Body of pancreas (tissue), 4 donors: Measurements from ENCODE around the gene TBC1D24.

Experiments
- POLR2A ChIP-seq, 3 donors: fragments of 450-650 bp; IDR thresholded peaks; one replicate each; pipeline ENCODE4 v1.6.1; 2016; ENCODE audit warnings: antibody characterized with exemption in 3 of 3, mild to moderate bottlenecking in 2 of 3
- TF ChIP-seq, protein P1 (sequence below), 7 experiments: fragments of 450-650 bp in 4 of 7; fragments of 200-600 bp in 3 of 7; sonication (generic) in 3 of 7; IDR thresholded peaks; one replicate each; pipeline ENCODE4 v1.5.1; 2016 to 2019; ENCODE audit warnings: antibody characterized with exemption in 7 of 7

DNA sequence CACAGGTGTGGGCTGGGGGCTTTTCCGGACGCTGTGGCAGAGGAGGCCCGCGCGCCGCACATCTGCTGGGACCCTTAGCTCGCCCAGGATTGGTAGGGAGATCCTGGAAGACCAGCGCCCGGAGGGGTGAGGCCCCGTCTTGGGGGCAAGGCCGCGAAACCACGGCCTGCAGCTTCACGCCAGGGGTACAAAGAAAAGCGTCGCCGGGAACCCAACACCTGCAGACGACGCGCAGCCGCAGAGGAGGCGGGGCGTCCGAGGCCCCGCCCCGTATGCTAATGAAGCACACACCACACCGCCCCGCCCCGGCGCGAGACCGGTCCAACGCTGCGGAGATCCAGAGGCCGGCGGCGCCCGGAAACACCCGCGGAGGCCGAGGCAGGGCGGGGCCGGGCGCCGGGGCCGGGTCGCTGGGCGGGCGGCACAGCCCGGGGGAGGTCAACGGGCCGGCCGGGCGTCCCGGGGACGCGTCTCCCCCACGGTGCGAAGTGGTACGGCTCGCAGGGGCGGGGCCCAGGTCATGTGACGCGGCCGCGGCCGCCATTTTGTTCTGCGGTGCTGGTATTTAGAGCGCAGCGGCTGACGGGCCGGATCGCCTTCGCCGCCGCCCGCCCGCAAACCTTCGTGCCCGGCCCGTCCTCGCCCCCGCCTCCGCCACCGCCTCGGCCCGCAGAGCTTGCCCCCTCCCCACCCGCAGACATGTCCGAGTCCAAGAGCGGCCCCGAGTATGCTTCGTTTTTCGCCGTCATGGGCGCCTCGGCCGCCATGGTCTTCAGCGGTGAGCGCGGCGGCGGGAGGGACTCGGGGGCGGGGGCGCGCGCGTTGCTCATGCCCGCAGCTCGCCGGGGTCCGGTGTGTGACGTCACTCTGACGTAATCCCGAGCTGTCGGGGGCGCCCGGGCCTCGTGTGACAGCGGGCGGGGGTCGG lies 38.7 kb downstream of the TBC1D24 start, which contains the start of gene ATP6V0C:
- TF ChIP-seq, protein P1, sequence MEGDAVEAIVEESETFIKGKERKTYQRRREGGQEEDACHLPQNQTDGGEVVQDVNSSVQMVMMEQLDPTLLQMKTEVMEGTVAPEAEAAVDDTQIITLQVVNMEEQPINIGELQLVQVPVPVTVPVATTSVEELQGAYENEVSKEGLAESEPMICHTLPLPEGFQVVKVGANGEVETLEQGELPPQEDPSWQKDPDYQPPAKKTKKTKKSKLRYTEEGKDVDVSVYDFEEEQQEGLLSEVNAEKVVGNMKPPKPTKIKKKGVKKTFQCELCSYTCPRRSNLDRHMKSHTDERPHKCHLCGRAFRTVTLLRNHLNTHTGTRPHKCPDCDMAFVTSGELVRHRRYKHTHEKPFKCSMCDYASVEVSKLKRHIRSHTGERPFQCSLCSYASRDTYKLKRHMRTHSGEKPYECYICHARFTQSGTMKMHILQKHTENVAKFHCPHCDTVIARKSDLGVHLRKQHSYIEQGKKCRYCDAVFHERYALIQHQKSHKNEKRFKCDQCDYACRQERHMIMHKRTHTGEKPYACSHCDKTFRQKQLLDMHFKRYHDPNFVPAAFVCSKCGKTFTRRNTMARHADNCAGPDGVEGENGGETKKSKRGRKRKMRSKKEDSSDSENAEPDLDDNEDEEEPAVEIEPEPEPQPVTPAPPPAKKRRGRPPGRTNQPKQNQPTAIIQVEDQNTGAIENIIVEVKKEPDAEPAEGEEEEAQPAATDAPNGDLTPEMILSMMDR (IDR thresholded peaks at IDR 0.05) = peak in 1 of 7 experiments; percentile 6
- TF ChIP-seq POLR2A (IDR thresholded peaks at IDR 0.05) = peak; percentile 89 to 93 (median 93)
